A549 (cell line): ENCODE measurements around the gene GCG.

Source experiments
- BHLHE40 ChIP-seq: IDR thresholded peaks from 2 replicates; pipeline ENCODE4 v1.6.1; 2012; ENCODE audit warnings: low read depth, low read length, inconsistent platforms
- CEBPB ChIP-seq, 2 experiments: fragments of >200 bp in 1 of 2; sonication (Bioruptor Twin) in 1 of 2; formaldehyde crosslinking in 1 of 2; IDR thresholded peaks; 2 replicates each; pipeline ENCODE4 v1.6.1; 2012 to 2016
- RFX5 ChIP-seq: fragments of 450-650 bp; IDR thresholded peaks from 2 replicates; pipeline ENCODE4 v1.7.1; 2014; ENCODE audit warnings: antibody characterized with exemption, mild to moderate bottlenecking, moderate library complexity
- SMC3 ChIP-seq: fragments of >200 bp; sonication (Bioruptor Twin); formaldehyde crosslinking; IDR thresholded peaks from 3 replicates; pipeline ENCODE4 v1.6.1; 2018; ENCODE audit warnings: inconsistent platforms
- TF ChIP-seq, protein P1 (sequence below): fragments of 250-450 bp; sonication (Bioruptor Pico); IDR thresholded peaks from 2 replicates; pipeline ENCODE4 v1.5.0; 2021; ENCODE audit warnings: mild to moderate bottlenecking, moderate library complexity, borderline replicate concordance
- TF ChIP-seq, protein P2 (sequence below): fragments of 150-350 bp; IDR thresholded peaks from 2 replicates; pipeline ENCODE4 v1.6.1; 2014; ENCODE audit warnings: low read depth, mild to moderate bottlenecking, low read length
- TF ChIP-seq, protein P3 (sequence below): fragments of >200 bp; sonication (Bioruptor Twin); formaldehyde crosslinking; IDR thresholded peaks from 3 replicates; pipeline ENCODE4 v1.5.1; 2016

DNA sequence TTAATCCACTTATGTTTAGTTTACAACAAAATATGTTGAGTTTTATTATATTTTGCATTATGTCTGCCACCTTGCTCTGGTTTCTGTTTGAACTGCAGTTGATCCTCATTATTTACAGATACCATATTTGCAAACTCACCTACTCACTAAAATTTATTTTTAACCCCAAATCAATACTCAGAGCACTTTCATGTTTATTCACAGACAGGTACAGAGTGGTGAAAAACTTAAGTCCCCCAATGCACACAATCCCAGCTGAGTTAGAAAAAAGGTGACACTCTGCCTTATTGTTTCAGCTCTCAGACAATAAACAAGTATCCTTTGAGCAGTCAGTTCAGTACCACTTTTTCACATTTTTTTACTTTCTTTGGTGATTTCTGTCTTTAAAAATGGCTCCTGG, 13.7 kb downstream of the GCG start:
- no peak for TF ChIP-seq BHLHE40
- TF ChIP-seq SMC3, result no peak
- TF ChIP-seq, protein P1, sequence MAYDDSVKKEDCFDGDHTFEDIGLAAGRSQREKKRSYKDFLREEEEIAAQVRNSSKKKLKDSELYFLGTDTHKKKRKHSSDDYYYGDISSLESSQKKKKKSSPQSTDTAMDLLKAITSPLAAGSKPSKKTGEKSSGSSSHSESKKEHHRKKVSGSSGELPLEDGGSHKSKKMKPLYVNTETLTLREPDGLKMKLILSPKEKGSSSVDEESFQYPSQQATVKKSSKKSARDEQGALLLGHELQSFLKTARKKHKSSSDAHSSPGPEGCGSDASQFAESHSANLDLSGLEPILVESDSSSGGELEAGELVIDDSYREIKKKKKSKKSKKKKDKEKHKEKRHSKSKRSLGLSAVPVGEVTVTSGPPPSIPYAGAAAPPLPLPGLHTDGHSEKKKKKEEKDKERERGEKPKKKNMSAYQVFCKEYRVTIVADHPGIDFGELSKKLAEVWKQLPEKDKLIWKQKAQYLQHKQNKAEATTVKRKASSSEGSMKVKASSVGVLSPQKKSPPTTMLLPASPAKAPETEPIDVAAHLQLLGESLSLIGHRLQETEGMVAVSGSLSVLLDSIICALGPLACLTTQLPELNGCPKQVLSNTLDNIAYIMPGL (CRISPR knock-in tag), result no peak
- no peak for TF ChIP-seq RFX5
- TF ChIP-seq, protein P2, sequence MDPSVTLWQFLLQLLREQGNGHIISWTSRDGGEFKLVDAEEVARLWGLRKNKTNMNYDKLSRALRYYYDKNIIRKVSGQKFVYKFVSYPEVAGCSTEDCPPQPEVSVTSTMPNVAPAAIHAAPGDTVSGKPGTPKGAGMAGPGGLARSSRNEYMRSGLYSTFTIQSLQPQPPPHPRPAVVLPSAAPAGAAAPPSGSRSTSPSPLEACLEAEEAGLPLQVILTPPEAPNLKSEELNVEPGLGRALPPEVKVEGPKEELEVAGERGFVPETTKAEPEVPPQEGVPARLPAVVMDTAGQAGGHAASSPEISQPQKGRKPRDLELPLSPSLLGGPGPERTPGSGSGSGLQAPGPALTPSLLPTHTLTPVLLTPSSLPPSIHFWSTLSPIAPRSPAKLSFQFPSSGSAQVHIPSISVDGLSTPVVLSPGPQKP, result no peak
- TF ChIP-seq, protein P3, sequence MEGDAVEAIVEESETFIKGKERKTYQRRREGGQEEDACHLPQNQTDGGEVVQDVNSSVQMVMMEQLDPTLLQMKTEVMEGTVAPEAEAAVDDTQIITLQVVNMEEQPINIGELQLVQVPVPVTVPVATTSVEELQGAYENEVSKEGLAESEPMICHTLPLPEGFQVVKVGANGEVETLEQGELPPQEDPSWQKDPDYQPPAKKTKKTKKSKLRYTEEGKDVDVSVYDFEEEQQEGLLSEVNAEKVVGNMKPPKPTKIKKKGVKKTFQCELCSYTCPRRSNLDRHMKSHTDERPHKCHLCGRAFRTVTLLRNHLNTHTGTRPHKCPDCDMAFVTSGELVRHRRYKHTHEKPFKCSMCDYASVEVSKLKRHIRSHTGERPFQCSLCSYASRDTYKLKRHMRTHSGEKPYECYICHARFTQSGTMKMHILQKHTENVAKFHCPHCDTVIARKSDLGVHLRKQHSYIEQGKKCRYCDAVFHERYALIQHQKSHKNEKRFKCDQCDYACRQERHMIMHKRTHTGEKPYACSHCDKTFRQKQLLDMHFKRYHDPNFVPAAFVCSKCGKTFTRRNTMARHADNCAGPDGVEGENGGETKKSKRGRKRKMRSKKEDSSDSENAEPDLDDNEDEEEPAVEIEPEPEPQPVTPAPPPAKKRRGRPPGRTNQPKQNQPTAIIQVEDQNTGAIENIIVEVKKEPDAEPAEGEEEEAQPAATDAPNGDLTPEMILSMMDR, result no peak
- TF ChIP-seq CEBPB (IDR thresholded peaks at IDR 0.05), result no peak
